ENCODE measurements around the gene BTBD9. TPM values are rescaled to one million over a fixed set of nuclear protein-coding genes. Genes with fewer than 3 reads are reported as not detected.

Gene BTBD9
- total RNA-seq, 1 donor from 2014 or later, result 9.9 TPM

DNA sequence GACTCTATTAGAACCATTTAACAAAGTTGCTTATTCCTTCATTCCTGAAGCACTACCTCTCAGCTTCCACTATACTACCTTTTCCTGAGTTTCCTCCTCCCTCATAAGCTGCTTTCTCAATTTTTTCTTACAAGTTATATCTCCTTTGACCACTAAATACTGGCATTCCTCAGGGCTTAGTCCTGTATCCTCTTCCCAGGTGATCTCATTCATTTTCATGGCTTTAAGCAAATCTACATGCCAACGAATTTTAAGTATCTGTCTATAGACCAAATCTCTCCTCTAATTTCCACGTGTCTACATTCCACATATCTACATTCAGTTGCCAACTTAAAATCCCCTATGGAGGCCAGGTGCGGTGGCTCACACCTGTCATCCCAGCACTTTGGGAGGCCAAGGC is 134.7 kb downstream of the BTBD9 start:
- no peaks in the 10 kb centered on the region for H3K36me3 ChIP-seq
- H3K4me3 ChIP-seq, result no peak overlapping the region
- intact Hi-C loops (cut with DNase I), result no loop called here
- no peak overlapping the region for H3K27ac ChIP-seq
- no peaks in the 10 kb centered on the region for H3K9me3 ChIP-seq
- no peak for TF ChIP-seq CTCF (IDR thresholded peaks at IDR 0.05)
- DNase-seq (ENCODE audit: low spot score in 2 of 2), result no peak
- H3K27me3 ChIP-seq, result no peaks in the 10 kb centered on the region
- H3K4me1 ChIP-seq, result peaks cover 0 to 20% of the 10 kb centered on the region in 2 donors

DNA sequence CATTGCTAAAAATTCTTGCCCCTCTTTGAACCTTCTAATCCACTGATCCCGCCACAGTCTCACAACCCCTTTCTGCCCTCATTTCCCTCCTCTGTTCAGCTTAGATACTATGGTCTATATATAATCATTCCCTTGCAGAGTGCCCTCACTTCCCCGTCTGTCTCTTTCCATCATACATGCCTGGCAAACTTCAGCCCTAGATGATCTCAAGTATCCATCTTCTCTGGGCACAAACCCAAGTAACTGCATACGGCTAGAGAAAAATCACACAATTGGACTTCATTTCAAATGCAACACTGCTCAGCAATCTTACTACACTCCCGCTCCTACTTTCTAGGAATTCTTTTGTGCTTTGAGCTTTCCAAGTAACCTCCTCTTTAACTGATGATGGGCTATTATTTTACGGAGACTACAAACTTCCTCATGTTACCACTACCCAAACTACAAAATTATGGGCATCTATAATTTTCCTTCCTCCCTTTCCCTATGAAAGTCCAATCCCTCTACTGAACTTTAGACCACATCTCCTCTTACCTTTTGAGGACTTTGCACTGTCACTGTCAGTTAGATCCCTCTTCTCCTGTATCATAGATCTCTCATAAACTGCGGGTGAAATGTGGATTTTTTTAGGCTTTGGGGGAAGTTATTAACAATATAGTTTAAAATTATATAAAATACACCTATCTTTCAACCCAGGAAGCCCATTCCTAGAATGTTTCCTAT is 135.6 kb downstream of the BTBD9 start:
- no peak for TF ChIP-seq CTCF (IDR thresholded peaks at IDR 0.05)
- Histone ChIP-seq H3K4me3 (no peak overlapping the region), H3K27me3 (no peaks in the 10 kb centered on the region), H3K4me1 (peaks cover 0 to 11% of the 10 kb centered on the region in 2 donors), H3K27ac (no peak overlapping the region), H3K9me3 (no peaks in the 10 kb centered on the region), H3K36me3 (no peaks in the 10 kb centered on the region)
- DNase-seq (ENCODE audit: low spot score in 2 of 2), result no peak
- intact Hi-C loops (cut with DNase I), result no loop called here

GRCh38 chr6:38503032-38503773 is 136.5 kb downstream of the BTBD9 start:
- H3K27me3 ChIP-seq, result no peaks in the 10 kb centered on the region
- intact Hi-C loops (cut with DNase I), result no loop called here
- H3K27ac ChIP-seq, result no peak overlapping the region

GRCh38 chr6:38502423-38502822 is 137.3 kb downstream of the BTBD9 start:
- H3K27me3 ChIP-seq, result no peaks in the 10 kb centered on the region
- H3K36me3 ChIP-seq, result no peaks in the 10 kb centered on the region
- no peak overlapping the region for H3K4me3 ChIP-seq
- TF ChIP-seq CTCF (IDR thresholded peaks at IDR 0.05), result no peak
- H3K9me3 ChIP-seq, result no peaks in the 10 kb centered on the region
- H3K4me1 ChIP-seq, result no peaks in the 10 kb centered on the region
- DNase-seq (ENCODE audit: low spot score in 2 of 2), result no peak
- intact Hi-C loops (cut with DNase I), result no loop called here
- no peak overlapping the region for H3K27ac ChIP-seq

More at GRCh38 chr6:38503032-38503773, 136.5 kb downstream of the BTBD9 start:
- TF ChIP-seq CTCF (IDR thresholded peaks at IDR 0.05), result no peak
- Histone ChIP-seq H3K9me3 (no peaks in the 10 kb centered on the region), H3K4me1 (peaks cover 0 to 4% of the 10 kb centered on the region in 2 donors), H3K36me3 (no peaks in the 10 kb centered on the region), H3K4me3 (no peak overlapping the region)
- DNase-seq (ENCODE audit: low spot score in 2 of 2), result no peak

- Histone ChIP-seq H3K27ac (no peak overlapping the region), H3K4me3 (no peak overlapping the region), H3K9me3 (no peaks in the 10 kb centered on the region), H3K4me1 (no peaks in the 10 kb centered on the region), H3K27me3 (no peaks in the 10 kb centered on the region), H3K36me3 (no peaks in the 10 kb centered on the region)
- TF ChIP-seq CTCF (IDR thresholded peaks at IDR 0.05), result no peak
- no peak for DNase-seq (ENCODE audit: low spot score in 2 of 2)
- intact Hi-C loops (cut with DNase I), result no loop called here
Measured at GRCh38 chr6:38501931-38502330, 137.8 kb downstream of the BTBD9 start.

Data from ascending aorta (tissue), 2 donors.